HG02938 (cell line): ENCODE data around the gene DUSP3.
"Not testable (repeated sequence)": the region's sequence is repeated elsewhere in the genome, so short reads cannot be mapped to it uniquely, and the experiment has no call there.

Source experiments
- ATAC-seq: cut with Tn5 transposase; IDR thresholded peaks from one replicate; pipeline ENCODE4 v1.9.1; 2021; ENCODE audit warnings: mild to moderate bottlenecking, moderate library complexity; ENCODE audit not compliant: unreplicated experiment

The DUSP3 gene

DNA sequence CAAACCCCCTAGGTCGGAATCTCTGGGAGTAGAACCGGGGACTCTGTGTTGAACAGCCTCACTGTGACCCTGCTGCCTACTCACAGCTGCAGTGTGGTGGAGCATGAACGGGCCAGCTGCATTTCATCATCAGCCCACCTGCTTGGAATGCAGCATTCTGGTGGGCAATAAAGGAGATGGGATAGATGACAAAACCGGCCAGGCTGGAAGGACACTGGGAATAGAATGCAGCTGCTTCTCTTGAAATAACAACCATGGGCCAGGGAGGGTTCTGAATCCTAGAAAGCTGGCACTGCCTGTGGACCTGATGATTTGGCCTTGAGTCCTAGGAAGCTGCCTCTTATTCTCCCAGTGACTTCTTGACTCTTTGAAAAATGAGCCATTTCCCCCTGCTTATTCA, 25.0 kb upstream of the DUSP3 start:
- no peak for ATAC-seq

DNA sequence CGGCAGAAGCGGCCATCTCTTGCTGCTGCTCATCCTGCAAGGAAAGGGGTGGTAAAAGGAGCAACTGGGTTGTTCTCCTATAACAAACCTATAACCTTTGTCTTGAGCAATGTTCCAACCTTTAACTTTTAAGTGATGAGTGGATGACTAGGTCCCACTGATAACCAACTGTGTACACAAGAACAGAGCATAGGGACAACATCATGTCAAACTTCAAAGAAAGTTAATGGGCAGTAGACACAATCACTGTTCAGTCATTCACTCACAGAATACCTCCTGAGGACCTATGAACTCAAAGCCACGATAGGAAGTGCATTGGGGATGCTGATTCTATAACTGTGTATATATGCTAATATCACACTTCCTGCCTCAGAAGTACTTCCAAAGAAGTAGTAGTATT, 23.1 kb upstream of the DUSP3 start:
- ATAC-seq, result no peak

DNA sequence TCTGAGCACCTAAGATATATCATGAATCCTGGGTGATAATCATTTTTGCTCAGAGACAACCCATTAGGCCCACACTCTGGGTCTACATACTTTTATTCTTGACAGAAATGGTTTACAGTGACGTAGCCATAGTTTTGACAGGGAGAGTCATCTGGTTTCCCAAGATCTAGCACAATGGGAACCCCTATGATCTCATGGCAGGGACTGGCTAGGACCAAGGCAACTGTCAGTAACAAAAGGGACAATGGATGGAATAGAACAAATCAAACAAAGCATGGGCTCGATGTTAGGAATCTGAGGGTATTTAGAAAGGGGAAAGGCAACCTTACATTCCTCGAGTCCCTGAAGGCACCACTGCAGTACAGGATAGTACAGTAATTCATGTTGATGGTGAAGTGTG, 22.0 kb upstream of the DUSP3 start:
- no peak for ATAC-seq

DNA sequence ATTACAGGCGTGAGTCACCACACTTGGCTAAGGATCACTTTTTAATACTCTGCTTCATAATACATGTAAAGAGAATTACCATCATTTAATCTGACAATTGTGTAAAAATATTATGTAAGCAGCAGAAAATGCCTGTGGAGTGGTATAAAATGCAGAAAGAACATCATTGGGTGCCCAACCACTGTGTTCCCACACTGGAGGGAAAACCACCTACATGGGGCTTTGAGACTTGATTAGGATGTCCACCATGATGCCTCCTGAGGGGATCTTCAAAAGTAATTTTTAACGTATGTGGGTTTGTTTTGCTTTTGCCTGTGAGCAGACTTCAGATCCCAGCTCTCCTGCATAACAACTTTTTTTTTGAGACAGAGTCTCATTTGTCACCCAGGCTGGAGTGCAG, 20.3 kb upstream of the DUSP3 start:
- ATAC-seq, result no peak

DNA sequence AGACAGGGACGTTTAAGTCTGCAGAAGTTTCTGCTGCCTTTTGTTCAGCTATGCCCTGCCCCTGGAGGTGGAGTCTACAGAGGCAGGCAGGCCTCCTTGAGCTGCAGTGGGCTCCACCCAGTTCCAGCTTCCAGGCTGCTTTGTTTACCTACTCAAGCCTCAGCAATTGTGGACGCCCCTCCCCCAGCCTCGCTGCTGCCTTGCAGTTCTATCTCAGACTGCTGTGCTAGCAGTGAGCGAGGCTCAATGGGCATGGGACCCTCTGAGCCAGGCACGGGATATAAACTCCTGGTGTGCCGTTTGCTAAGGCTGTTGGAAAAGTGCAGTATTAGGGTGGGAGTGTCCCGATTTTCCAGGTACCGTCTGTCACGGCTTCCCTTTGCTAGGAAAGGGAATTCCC, 19.2 kb upstream of the DUSP3 start:
- ATAC-seq, result not testable (repeated sequence)

DNA sequence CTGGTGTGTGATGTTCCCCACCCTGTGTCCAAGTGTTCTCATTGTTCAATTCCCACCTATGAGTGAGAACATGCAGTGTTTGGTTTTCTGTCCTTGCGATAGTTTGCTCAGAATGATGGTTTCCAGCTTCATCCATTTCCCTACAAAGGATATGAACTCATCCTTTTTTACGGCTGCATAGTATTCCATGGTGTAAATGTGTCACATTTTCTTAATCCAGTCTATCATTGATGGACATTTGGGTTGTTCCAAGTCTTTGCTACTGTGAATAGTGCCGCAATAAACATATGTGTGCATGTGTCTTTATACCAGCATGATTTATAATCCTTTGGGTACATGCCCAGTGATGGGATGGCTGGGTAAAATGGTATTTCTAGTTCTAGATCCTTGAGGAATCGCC, 13.9 kb upstream of the DUSP3 start:
- ATAC-seq, result not testable (repeated sequence)

DNA sequence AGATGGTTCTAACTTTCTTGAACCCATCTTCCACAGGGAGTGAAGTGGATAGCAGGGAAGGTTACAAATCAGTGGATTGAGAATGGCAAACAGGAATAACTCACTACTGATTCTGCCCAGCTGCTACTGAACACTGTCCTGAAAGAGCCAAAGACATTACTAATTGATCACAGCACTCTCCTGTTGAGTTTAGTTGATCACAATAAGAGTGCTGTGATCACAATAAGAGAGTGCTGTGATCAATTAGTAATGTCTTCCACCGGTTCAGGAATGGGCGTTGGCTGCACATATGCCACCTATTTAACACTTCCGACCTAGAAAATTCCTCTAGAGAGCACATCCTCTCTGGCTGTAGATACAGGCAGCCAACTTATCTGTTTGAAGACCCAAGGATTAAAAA, 12.8 kb upstream of the DUSP3 start:
- ATAC-seq, result no peak

DNA sequence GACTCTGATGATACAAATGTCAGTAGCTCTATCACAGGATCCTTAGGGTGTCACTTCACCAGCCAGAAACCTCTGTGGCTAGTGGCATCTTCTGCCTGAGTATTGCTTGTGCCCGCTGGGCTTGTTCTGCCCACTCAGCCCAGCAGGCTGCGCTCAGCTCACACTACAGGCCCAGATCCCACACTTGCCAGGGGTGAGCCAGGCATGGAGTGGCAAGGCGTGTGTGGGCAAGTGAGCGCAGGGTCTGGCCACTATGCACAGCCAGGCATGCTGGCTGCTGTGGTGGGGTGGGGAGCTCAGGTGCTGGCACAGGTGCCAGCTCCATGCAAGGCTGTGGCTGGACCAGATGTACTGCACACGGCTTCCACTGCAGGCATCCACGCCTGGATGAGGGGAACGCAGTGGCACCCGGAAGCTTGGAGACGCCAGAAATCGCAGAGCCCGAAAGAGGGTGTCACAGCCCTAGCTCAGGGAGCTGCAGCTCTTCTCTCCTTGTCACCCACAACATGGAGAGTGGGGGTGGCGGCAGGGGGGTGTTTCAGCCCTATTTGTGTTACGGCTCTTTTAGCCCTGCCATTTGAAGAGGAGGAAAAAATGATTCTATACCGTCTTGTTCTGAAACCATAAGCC, 11.6 kb upstream of the DUSP3 start:
- no peak for ATAC-seq

DNA sequence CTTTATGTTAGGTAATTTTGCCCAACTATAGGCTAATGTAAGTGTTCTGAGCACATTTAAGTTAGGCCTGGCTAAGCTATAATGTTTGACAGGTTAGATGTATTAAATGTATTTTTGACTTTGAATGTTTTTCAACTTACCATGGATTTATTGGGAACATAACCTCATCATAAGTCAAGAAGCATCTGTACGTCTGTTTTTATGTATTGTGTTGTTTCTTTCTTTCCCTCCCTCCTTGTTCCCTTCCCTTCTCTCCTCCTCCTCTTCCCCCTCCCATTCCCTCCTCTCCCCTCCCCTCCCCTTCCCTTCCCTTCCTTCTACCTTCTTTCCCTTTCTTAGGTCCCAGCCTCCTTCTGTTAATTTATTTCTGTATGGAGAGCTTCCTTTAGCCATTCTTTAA, 10.7 kb upstream of the DUSP3 start:
- ATAC-seq, result no peak

DNA sequence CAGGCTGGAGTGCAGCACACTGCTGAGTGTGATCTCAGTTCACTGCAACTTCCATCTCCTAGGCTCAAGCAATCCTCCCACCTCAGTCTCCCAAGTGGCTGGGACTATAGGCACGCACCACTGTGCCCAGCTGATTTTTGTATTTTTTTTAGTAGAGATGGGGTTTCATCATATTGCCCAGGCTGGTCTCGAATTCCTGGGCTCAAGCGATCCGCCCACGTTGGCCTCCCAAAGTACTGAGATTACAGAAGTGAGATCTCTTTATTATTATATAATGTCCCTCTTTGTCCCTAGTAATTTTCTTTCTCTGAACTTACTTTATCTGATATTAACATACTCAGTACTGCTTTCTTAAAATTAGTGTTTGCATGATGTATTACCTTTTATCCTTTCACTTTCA, 9.8 kb upstream of the DUSP3 start:
- ATAC-seq, result no peak

DNA sequence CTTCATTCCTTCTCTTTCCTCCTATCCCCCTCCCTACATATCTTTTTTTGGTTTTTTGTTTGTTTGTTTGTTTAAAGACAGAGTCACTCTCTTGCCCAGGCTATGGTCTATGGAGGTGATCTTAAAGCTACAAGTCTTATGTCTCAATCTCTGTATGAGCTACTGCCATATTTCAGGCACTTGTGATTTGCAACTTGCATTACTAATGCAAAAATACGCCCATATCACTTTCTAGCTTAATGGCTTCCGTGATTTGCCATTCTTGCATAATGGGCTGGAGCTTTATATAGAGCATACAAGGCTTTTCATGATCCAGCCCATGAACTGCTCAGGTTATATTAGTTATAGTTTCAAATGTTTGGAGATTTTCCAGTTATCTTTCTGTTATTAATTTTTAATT, 9.0 kb upstream of the DUSP3 start:
- no peak for ATAC-seq

DNA sequence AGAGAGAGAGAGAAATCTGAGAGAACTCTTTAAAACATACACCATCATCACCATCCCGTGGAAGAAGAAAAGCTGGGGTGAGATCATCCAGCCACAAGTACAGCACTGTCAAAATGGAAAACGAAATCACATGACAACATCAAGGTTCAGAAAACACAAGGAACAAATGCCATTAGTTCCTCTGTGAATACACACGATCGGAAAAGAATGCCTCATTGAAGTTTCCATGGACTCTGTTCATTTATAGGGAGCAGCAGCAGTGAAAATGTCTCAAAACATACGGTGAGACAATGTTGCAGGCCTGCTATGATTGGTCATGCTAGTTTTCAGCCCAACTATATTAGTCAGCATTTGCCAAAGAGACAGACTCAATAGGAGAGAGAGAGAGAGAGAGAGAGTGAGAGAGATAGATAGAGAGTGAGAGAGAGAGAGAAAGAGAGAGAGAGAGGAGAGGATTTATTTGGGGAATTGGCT, 5.9 kb upstream of the DUSP3 start:
- no peak for ATAC-seq

DNA sequence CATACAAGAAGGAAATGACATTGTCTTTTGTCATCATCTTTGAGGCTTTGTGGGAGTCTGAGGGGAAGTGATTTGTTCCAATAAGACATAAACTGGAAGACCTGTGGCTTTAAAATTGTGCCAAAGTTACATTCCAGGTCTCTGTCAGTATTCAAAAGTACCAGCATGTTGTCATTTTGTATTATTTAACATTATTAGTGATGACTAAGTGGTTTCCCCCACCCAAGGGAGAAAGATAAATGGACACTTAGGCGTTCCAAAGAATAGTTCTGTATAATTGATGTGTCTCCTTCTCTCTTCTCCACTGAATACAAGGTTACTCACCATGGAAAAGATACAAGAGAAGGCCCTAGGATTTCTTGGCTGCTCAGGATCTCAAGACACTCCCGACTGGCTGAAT, 5.3 kb upstream of the DUSP3 start:
- ATAC-seq, result no peak

DNA sequence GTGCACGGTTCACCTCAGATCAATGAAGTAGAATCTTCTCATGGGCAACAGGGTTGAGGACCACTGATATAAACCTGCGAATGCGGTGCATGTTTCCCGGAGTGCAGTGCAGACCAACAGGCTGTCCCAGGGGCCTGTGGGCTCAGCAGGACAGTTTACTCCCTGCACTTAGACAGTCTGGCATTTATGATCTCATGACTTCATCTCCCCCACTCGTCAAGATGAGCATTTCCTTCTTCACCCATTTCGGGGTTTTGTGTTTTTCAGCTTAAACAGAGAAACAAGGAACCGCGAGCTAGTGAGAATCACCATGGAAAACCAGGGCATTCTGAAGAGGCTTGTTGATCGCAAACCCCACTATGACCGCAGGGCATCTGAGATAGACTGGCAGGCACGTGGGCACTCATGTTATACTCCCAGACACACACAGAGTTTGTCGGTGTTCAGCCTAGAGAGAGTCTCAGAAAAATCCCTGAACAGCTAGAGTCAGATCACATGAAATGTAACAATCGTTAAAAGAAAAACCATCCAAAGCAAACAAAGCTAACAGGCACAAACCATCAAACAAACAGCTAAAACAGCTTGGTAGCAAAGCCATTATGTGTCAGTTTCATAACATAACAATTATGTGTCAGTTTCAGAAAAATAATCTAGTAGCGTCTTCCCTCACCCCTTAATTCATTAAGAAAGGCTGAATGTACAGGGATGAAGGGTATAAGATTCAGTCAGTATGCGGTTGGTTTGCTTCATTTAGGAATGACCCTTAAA, 4.3 kb upstream of the DUSP3 start:
- no peak for ATAC-seq

DNA sequence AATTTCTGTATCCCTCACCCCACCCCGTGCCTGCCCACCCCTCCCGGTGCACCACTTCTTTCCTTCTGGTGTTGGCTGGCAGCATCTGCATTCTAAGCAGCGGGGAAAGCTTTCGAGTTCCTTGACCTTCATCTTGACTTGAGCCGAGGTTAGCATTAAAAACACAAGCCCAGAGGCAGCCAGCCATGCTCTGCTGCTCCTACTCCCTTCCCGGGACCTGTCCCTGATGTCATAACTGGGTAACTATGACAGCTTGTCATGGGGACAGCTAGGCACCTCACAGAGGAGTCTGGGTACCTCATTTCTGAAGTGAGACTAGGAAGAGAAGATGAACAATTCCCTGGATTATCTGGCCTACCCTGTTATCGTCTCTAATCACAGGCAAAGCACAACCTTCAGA, 1.4 kb upstream of the DUSP3 start, which contains the start of gene CFAP97D1:
TSS of gene CFAP97D1 (plus strand) at position 301 of the 400 bp plus-strand sequence. CDS start at position 329, 28 bp downstream.
- ATAC-seq, result no peak

DNA sequence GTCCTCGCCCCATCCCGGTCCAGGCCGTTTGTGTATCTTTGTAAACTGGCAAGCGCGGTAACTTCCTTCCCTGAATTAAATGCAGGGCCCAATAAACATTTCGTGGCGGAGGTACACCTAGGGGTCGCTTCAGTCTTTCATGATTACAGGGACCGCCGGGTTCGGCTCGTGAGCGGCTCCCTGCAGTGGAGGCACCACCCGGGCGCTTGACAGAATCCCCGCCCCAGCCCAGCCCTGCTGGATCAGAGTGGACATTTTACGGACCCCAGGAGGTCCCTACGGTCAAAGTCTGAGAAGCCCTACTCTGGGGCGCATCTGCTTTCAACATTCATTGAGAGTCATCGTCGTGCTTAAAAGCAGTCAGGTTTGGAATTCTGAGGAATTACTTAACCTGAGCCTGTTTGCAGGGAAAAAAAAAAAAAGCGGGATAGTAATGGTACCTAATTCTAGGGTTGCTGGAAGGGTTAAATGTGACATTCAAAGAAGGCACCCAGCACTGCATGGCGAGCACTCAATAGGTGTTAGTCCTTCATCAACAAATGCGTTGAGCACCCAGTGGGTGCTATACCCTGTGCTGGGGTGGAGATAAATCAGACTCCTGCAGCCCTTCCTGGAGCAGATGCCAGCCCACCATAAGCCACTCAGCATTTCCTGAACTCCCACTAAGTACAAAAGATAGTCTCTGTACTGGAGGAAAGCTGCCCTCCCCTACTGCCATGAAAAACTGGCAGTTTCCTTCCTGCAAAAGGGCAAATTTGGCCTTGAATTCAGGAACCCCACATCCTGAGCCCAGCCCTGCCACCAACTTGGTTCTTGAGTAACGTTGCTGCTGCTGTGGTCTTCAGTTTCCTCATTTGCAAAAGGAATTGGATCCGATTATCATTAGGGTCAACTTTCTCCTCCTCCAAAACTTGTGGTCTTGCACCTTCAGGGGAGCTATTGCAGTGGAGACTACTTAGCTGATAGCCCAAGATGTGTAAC, 658 bp upstream of the DUSP3 start:
- no peak for ATAC-seq

DNA sequence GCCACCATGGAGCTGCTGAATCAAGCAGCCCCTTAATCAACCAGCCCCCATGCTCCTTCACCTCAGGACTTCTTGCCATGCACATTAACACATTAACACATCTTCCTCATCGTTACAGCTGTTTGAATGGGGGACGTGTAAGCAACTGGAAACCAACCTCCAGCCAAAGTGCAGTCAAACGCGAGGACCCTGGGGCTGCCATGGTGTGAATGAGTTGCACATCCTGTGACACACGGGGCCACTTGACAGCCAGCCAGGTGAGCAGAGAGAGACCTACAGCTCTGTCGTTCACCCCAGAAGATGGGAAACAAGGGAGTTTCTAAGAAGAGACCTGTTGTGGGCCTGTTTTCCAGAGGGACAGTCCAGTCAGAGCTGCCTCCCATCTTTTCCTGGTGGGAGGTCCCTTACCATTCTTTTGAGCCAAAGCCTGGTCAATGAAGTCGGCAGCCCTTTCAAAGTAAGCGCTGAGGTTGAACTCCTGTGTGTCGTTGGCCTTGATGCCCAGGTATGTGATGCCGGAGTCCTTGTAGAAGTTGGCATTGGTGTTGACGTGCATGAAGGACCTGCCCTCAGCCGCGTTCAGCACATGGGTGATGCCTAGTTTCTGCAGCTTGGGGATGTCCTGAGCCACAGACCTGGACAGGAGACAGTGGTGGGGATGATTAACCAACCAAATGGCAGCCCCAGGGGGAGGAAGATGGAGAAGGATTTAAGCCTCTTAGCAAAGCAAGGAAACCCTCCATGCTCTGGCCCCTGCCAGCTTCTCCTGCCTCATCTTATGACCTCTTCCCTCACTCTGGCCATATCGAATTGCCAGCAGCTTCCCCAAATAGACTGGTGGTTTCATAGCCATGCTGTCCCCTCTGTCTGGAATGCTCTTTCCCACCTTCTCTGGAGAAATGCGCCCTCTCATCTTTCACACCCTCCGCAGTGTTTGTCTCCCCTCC, 4.2 kb downstream of the DUSP3 start:
- no peak for ATAC-seq

DNA sequence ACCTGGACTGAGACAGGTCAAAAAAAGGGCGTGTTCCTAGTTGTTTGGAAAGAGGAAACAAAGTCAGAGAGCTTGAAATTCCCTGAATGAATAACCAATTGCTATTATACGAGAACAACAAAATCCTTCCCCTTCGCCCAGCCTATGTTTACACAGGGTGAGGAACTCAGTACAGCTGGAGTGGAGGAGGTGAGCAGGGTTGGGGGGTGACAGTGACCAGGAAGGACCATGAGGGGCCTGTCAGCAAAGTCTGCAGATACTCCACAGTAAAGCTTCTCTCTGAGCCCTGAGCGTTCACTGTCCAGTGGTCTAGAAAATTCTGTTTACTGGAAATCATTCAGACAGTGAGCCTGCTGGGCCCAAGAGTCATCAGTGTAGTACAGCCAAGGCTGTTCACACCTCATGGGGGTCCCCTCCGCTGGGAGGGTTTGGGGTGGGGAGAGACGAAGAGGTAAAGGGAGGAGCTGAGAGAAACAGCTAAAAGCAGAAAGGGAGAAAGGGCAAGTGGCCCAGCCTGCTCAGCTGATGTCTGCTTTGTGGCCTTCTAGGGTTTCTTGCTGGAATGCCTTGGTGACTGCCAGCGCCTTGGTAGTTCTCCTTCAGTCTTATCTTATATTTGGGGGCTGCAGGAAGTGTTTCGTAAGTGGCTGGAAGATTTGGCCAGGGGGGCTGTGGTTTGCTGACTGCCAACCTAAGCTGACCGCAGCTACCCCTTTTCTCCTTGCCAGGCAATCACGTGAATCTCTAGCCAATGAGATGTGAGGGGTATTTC, 5.7 kb downstream of the DUSP3 start:
- ATAC-seq, result no peak

DNA sequence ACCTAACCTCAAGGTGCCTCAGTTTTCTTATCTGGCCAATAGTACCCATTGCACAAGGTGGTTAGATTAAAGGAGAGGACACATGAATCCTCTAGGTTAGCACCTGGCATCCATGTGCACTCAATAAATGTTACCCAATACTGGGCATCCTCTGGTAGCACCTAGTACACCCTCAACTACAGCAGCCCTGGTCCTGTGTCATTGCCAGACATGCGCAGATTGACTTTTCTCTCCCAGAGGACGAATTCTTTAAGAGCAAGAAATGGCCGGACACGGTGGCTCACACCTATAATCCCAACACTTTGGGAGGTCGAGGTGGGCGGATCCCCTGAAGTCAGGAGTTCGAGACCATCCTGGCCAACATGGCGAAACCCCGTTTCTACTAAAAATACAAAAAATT, 7.3 kb downstream of the DUSP3 start:
- no peak for ATAC-seq

DNA sequence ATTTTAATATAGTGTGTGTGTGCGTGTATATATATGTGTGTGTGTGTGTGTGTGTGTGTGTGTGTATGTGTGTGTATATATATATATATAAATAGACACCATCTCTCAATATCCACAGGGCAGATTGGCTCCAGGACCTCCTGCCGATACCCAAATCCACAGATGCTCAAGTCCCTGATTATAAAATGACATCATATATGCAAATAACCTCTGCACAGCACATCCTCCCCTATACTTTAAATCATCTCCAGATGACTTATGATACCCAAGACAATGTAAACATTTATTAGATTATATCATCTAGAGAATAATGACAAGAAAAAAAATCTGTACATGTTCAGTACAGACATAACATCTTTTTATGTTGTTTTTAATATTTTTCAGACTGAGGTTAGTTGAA, 7.8 kb downstream of the DUSP3 start:
- ATAC-seq, result no peak
